ENCODE measurements around the gene APBB1IP. TPM values are rescaled to one million over a fixed set of nuclear protein-coding genes. Genes with fewer than 3 reads are reported as not detected.

APBB1IP gene
- total and polyA plus RNA-seq, 4 donors, result 5.4 to 33.5 (median 19.1) TPM

DNA sequence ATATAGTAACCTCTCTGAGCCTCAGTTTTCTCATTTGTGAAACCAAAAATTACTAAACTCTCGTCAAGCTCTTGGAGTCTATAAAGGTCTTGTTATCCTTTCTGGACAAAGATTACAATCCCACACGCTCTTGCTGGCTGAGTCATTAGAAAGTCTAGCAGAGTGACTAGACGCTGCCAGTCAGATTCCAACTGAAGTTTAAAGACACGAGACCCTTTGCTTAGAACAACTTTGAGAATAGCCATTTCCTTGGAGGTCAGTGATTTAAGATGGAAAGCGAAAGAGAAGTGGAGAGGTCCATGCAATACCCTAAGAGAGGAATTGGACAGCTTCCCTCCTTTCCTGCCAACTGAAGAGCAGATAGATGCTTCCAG lies 119.5 kb downstream of the APBB1IP start:
- no peak overlapping the region for H3K4me3 ChIP-seq
- H3K36me3 ChIP-seq (ENCODE audit: control insufficient read depth in 4 of 4, insufficient read depth in 4 of 4, low read length in 4 of 4), result no peaks in the 10 kb centered on the region
- H3K9ac ChIP-seq (ENCODE audit: insufficient read depth in 1 of 2, low read length in 2 of 2), result no peak overlapping the region
- ATAC-seq (ENCODE audit: insufficient read depth, low FRiP score), result no peak
- TF ChIP-seq, protein P1, sequence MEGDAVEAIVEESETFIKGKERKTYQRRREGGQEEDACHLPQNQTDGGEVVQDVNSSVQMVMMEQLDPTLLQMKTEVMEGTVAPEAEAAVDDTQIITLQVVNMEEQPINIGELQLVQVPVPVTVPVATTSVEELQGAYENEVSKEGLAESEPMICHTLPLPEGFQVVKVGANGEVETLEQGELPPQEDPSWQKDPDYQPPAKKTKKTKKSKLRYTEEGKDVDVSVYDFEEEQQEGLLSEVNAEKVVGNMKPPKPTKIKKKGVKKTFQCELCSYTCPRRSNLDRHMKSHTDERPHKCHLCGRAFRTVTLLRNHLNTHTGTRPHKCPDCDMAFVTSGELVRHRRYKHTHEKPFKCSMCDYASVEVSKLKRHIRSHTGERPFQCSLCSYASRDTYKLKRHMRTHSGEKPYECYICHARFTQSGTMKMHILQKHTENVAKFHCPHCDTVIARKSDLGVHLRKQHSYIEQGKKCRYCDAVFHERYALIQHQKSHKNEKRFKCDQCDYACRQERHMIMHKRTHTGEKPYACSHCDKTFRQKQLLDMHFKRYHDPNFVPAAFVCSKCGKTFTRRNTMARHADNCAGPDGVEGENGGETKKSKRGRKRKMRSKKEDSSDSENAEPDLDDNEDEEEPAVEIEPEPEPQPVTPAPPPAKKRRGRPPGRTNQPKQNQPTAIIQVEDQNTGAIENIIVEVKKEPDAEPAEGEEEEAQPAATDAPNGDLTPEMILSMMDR (IDR thresholded peaks at IDR 0.05; ENCODE audit: control extremely low read depth, extremely low read depth), result no peak
- no peak for DNase-seq
- H3K27ac ChIP-seq (ENCODE audit: low read depth in 1 of 2, low read length in 1 of 2), result no peak overlapping the region
- peaks cover 0 to 11% (median 0%) of the 10 kb centered on the region in 5 donors for H3K4me1 ChIP-seq (ENCODE audit: control insufficient read depth in 5 of 5, insufficient read depth in 5 of 5, low read length in 5 of 5)
- peaks cover 0 to 5% (median 2%) of the 10 kb centered on the region in 3 donors for H3K27me3 ChIP-seq (ENCODE audit: control insufficient read depth in 3 of 3, insufficient read depth in 3 of 3, low read length in 2 of 3)
- H3K9me3 ChIP-seq (ENCODE audit: control insufficient read depth in 4 of 4, insufficient read depth in 3 of 4, low read length in 3 of 4), result no peaks in the 10 kb centered on the region
- WGBS, 2 donors, result 71 to 87% methylated on average over 5 of the region's 5 CpGs

DNA sequence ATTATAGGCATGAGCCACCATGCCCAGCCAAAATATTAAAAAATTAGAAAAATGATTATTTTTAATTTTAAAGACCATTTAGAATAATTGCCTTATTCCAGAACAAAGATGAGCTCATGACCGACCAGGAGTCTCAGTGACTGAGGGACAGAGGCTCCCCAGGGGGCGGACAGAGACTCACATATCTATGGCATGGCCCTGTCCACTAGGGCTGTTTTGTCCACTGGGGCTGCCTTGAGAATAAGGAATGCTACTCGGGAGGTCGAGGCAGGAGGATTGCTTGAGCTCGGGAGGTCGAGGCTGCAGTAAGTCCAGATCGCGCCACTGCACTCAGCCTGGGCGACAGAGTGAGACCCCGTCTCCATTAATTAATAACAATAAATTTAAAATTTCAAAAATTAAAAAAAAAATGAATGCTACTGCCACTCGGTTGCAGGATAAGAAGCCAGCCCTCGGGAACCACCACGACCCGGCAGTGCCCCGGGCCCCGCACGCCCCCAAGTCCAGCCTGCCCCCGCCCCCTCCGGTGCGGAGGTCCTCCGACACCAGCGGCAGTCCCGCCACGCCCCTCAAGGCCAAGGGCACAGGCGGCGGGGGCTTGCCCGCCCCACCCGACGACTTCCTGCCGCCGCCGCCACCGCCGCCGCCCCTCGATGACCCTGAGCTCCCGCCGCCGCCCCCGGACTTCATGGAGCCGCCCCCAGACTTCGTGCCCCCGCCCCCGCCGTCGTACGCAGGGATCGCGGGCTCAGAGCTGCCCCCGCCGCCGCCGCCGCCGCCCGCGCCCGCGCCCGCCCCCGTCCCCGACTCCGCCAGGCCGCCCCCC lies 128.6 kb downstream of the APBB1IP start:
- no peaks in the 10 kb centered on the region for H3K4me1 ChIP-seq (ENCODE audit: control insufficient read depth in 5 of 5, insufficient read depth in 5 of 5, low read length in 5 of 5)
- H3K9ac ChIP-seq (ENCODE audit: insufficient read depth in 1 of 2, low read length in 2 of 2), result no peak overlapping the region
- peak; percentile 7 to 27 (median 19) for DNase-seq
- WGBS, 2 donors, result 56 to 65% methylated on average over 44 to 64 of the region's 64 CpGs
- peaks cover 0 to 18% (median 3%) of the 10 kb centered on the region in 3 donors for H3K27me3 ChIP-seq (ENCODE audit: control insufficient read depth in 3 of 3, insufficient read depth in 3 of 3, low read length in 2 of 3)
- no peak for ATAC-seq (ENCODE audit: insufficient read depth, low FRiP score)
- peaks cover 0 to 6% (median 0%) of the 10 kb centered on the region in 4 donors for H3K36me3 ChIP-seq (ENCODE audit: control insufficient read depth in 4 of 4, insufficient read depth in 4 of 4, low read length in 4 of 4)
- H3K4me3 ChIP-seq, result peak overlapping the region; percentile 24
- H3K27ac ChIP-seq (ENCODE audit: low read depth in 1 of 2, low read length in 1 of 2), result no peak overlapping the region
- peaks cover 0 to 4% (median 0%) of the 10 kb centered on the region in 4 donors for H3K9me3 ChIP-seq (ENCODE audit: control insufficient read depth in 4 of 4, insufficient read depth in 3 of 4, low read length in 3 of 4)
- TF ChIP-seq, protein P1 (IDR thresholded peaks at IDR 0.05; ENCODE audit: control extremely low read depth, extremely low read depth), result no peak

DNA sequence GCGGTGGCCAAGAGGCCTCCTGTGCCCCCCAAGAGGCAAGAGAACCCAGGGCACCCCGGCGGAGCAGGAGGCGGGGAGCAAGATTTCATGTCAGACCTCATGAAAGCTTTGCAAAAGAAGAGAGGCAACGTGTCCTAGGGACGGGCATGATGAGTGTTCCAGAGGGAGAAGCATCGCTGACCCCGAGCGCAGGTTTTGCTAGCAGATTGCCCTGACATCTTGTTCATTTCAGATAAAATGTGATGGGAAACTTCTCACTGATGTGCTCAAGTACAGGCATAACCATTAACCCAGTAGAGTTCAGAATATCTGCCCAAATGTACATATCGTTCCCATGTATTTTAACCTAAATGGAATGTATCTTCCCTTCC lies 129.2 kb downstream of the APBB1IP start:
- H3K9ac ChIP-seq (ENCODE audit: insufficient read depth in 1 of 2, low read length in 2 of 2), result no peak overlapping the region
- ATAC-seq (ENCODE audit: insufficient read depth, low FRiP score), result no peak
- TF ChIP-seq, protein P1 (IDR thresholded peaks at IDR 0.05; ENCODE audit: control extremely low read depth, extremely low read depth), result no peak
- 46 to 50% methylated on average over 10 of the region's 10 CpGs for WGBS, 2 donors
- peaks cover 0 to 4% (median 0%) of the 10 kb centered on the region in 4 donors for H3K9me3 ChIP-seq (ENCODE audit: control insufficient read depth in 4 of 4, insufficient read depth in 3 of 4, low read length in 3 of 4)
- no peak overlapping the region for H3K27ac ChIP-seq (ENCODE audit: low read depth in 1 of 2, low read length in 1 of 2)
- peak in 1 of 3 donors; percentile 8 for DNase-seq
- H3K4me3 ChIP-seq, result no peak overlapping the region
- H3K4me1 ChIP-seq (ENCODE audit: control insufficient read depth in 5 of 5, insufficient read depth in 5 of 5, low read length in 5 of 5), result no peaks in the 10 kb centered on the region
- peaks cover 0 to 6% (median 0%) of the 10 kb centered on the region in 4 donors for H3K36me3 ChIP-seq (ENCODE audit: control insufficient read depth in 4 of 4, insufficient read depth in 4 of 4, low read length in 4 of 4)
- H3K27me3 ChIP-seq (ENCODE audit: control insufficient read depth in 3 of 3, insufficient read depth in 3 of 3, low read length in 2 of 3), result peaks cover 0 to 16% (median 3%) of the 10 kb centered on the region in 3 donors
